IMR-90 (cell line): ENCODE results near the gene NDUFAF2. TPM values are rescaled to one million over a fixed set of nuclear protein-coding genes. Genes with fewer than 3 reads are reported as not detected.

Experiments used
- ATAC-seq: fragments of 200-7000 bp; cut with Tn5 transposase; 2 replicates; pipeline ENCODE4 v1.9.1; 2020; ENCODE audit warnings: low read depth, mild to moderate bottlenecking, moderate library complexity
- BruUV-seq: library from RNA; stranded (reverse); fragments of 400-500 nt; replicated peaks from 2 replicates; lab custom pipeline; 2021; lab: Mats Ljungman, UMichigan
- CTCF ChIA-PET: fragments of 300-600 bp; formaldehyde crosslinking; extraction: SDS; loops from one replicate; lab custom pipeline; 2021; ENCODE audit warnings: antibody characterized with exemption; lab: Yijun Ruan, JAX
- POLR2A ChIA-PET: fragments of 300-600 bp; sonication (Branson Sonifier 250); formaldehyde crosslinking; loops from one replicate; lab custom pipeline; 2022; ENCODE audit warnings: antibody characterized with exemption; ENCODE audit not compliant: unreplicated experiment; lab: Charles Lee
- DNase-seq: peaks from one replicate; pipeline ENCODE4 v3.0.0; 2013
- H2AFZ ChIP-seq: replicated peaks from 2 replicates; pipeline ENCODE3; 2013; ENCODE audit warnings: low read length, mild to moderate bottlenecking; ENCODE audit not compliant: poor library complexity
- H2AK5ac ChIP-seq: 2 replicates; pipeline ENCODE4 v1.6.1; 2013; ENCODE audit warnings: low read depth, low read length, inconsistent platforms
- H2AK9ac ChIP-seq: replicated peaks from 2 replicates; pipeline ENCODE3; 2013; ENCODE audit warnings: mild to moderate bottlenecking, low read depth, low read length, moderate library complexity; ENCODE audit not compliant: poor library complexity
- H2BK120ac ChIP-seq: 2 replicates; pipeline ENCODE4 v1.6.1; 2013; ENCODE audit warnings: low read depth, low read length, inconsistent platforms
- H2BK15ac ChIP-seq: 3 replicates; pipeline ENCODE4 v1.6.1; 2013; ENCODE audit warnings: low read depth, low read length, inconsistent platforms
- H2BK20ac ChIP-seq: 2 replicates; pipeline ENCODE4 v1.6.1; 2013; ENCODE audit warnings: low read depth, mild to moderate bottlenecking, inconsistent platforms, low read length, moderate library complexity
- H2BK5ac ChIP-seq: 2 replicates; pipeline ENCODE4 v1.6.1; 2013; ENCODE audit warnings: mild to moderate bottlenecking, low read depth, low read length, inconsistent platforms; ENCODE audit not compliant: poor library complexity, severe bottlenecking
- H3K14ac ChIP-seq: replicated peaks from 2 replicates; pipeline ENCODE4 v1.6.1; 2013; ENCODE audit warnings: low read depth, low read length, inconsistent platforms
- H3K18ac ChIP-seq: 2 replicates; pipeline ENCODE4 v1.6.1; 2013; ENCODE audit warnings: low read depth, low read length, control low read depth
- H3K23ac ChIP-seq: 2 replicates; pipeline ENCODE4 v1.6.1; 2013; ENCODE audit warnings: low read depth, low read length, inconsistent platforms
- H3K27ac ChIP-seq: 2 replicates; pipeline ENCODE4 v1.5.1; 2013; ENCODE audit warnings: mild to moderate bottlenecking, control low read depth, low read length; ENCODE audit not compliant: insufficient read depth
- H3K27me3 ChIP-seq: 2 replicates; pipeline ENCODE4 v1.6.1; 2013; ENCODE audit warnings: low read length; ENCODE audit not compliant: control insufficient read depth, insufficient read depth
- H3K36me3 ChIP-seq: 2 replicates; pipeline ENCODE4 v1.6.1; 2013; ENCODE audit warnings: low read length, mixed read lengths; ENCODE audit not compliant: control insufficient read depth, insufficient read depth
- H3K4ac ChIP-seq: 2 replicates; pipeline ENCODE4 v1.6.1; 2013; ENCODE audit warnings: low read depth, low read length, inconsistent platforms
- H3K4me1 ChIP-seq: 2 replicates; pipeline ENCODE4 v1.6.1; 2013; ENCODE audit warnings: low read length, mixed read lengths; ENCODE audit not compliant: control insufficient read depth, insufficient read depth
- H3K4me2 ChIP-seq: 2 replicates; pipeline ENCODE4 v1.6.1; 2013; ENCODE audit warnings: low read depth, mild to moderate bottlenecking, control low read depth, low read length, moderate library complexity
- H3K4me3 ChIP-seq: 2 replicates; pipeline ENCODE4 v1.5.1; 2013; ENCODE audit warnings: low read depth, mild to moderate bottlenecking, control low read depth, low read length, moderate library complexity; ENCODE audit not compliant: insufficient read depth
- H3K56ac ChIP-seq: 2 replicates; pipeline ENCODE4 v1.6.1; 2013; ENCODE audit warnings: low read length, inconsistent platforms; ENCODE audit not compliant: insufficient read depth; ENCODE audit errors: extremely low read depth
- H3K79me1 ChIP-seq, 2 experiments: 2 replicates each; pipeline ENCODE4 v1.6.1; 2013; ENCODE audit warnings: low read length in 2 of 2, inconsistent platforms in 1 of 2, low read depth in 1 of 2
- H3K9ac ChIP-seq: 2 replicates; pipeline ENCODE4 v1.6.1; 2013; ENCODE audit warnings: low read depth, low read length, control low read depth
- H3K9me1 ChIP-seq: 2 replicates; pipeline ENCODE4 v1.6.1; 2013; ENCODE audit warnings: low read length, inconsistent platforms; ENCODE audit not compliant: insufficient read depth
- H3K9me3 ChIP-seq: 2 replicates; pipeline ENCODE4 v1.6.1; 2013; ENCODE audit warnings: low read length; ENCODE audit not compliant: control insufficient read depth, insufficient read depth
- H4K20me1 ChIP-seq: 2 replicates; pipeline ENCODE4 v1.6.1; 2013; ENCODE audit warnings: low read length, inconsistent platforms; ENCODE audit not compliant: insufficient read depth
- H4K5ac ChIP-seq: 2 replicates; pipeline ENCODE4 v1.6.1; 2013; ENCODE audit warnings: mild to moderate bottlenecking, low read depth, low read length, control low read depth
- H4K8ac ChIP-seq, 2 experiments: 2 replicates each; pipeline ENCODE4 v1.6.1; 2013; ENCODE audit warnings: low read depth in 2 of 2, low read length in 2 of 2, control low read depth in 1 of 2, inconsistent platforms in 1 of 2
- H4K91ac ChIP-seq: 2 replicates; pipeline ENCODE4 v1.6.1; 2013; ENCODE audit warnings: low read depth, low read length, inconsistent platforms; ENCODE audit not compliant: insufficient read depth
- BHLHE40 ChIP-seq: fragments of 150-350 bp; IDR thresholded peaks from 2 replicates; pipeline ENCODE4 v1.6.1; 2016; ENCODE audit warnings: mild to moderate bottlenecking, low read depth, low read length
- CEBPB ChIP-seq: IDR thresholded peaks from 2 replicates; pipeline ENCODE4 v1.6.1; 2012; ENCODE audit warnings: low read depth, low read length, improper control_type of control experiment
- CHD1 ChIP-seq: IDR thresholded peaks from 2 replicates; pipeline ENCODE4 v1.6.1; 2012; ENCODE audit warnings: low read depth, low read length, improper control_type of control experiment
- FOS ChIP-seq: fragments of 150-350 bp; IDR thresholded peaks from 2 replicates; pipeline ENCODE4 v1.6.1; 2016; ENCODE audit warnings: low read depth, low read length
- MAFK ChIP-seq: IDR thresholded peaks from 2 replicates; pipeline ENCODE4 v1.6.1; 2012; ENCODE audit warnings: low read depth, low read length, improper control_type of control experiment
- MXI1 ChIP-seq: IDR thresholded peaks from 2 replicates; pipeline ENCODE4 v1.6.1; 2012; ENCODE audit warnings: low read depth, mild to moderate bottlenecking, low read length, moderate library complexity, borderline replicate concordance
- NFE2L2 ChIP-seq: fragments of 150-350 bp; IDR thresholded peaks from 2 replicates; pipeline ENCODE4 v1.6.1; 2016; ENCODE audit warnings: low read depth, mild to moderate bottlenecking, low read length
- POLR2A ChIP-seq: IDR thresholded peaks from 2 replicates; pipeline ENCODE4 v1.6.1; 2012; ENCODE audit warnings: mild to moderate bottlenecking, low read depth, low read length
- RAD21 ChIP-seq: IDR thresholded peaks from 2 replicates; pipeline ENCODE4 v1.6.1; 2012; ENCODE audit warnings: low read length, improper control_type of control experiment
- RCOR1 ChIP-seq: IDR thresholded peaks from 2 replicates; pipeline ENCODE4 v1.6.1; 2012; ENCODE audit warnings: mild to moderate bottlenecking, low read length, improper control_type of control experiment; ENCODE audit not compliant: insufficient replicate concordance
- RFX5 ChIP-seq: IDR thresholded peaks from 2 replicates; pipeline ENCODE4 v1.8.0; 2012; ENCODE audit warnings: low read depth, mild to moderate bottlenecking, low read length, moderate library complexity
- SMC3 ChIP-seq: fragments of 150-350 bp; IDR thresholded peaks from 2 replicates; pipeline ENCODE4 v1.6.1; 2016; ENCODE audit warnings: low read depth, mild to moderate bottlenecking, antibody characterized with exemption, low read length, moderate library complexity
- WGBS, 2 experiments: methylation state at CpG; one replicate each; pipeline versions ENCODE4 v1.1.5 to v1.1.7; 2013; ENCODE audit warnings: missing lambda C conversion rate in 2 of 2; ENCODE audit not compliant: insufficient read length in 1 of 2; ENCODE audit errors: extremely low coverage in 2 of 2; 5-methylcytosine and 5-hydroxymethylcytosine counted together
- dilution Hi-C: fragments of 300-500 bp; cut with HindIII; formaldehyde crosslinking; loops from one replicate; pipeline ENCODE4 v1.14.3; 2018; ENCODE audit warnings: low sequenced_read_pairs; ENCODE audit not compliant: unreplicated experiment
- in situ Hi-C: fragments of 300-500 bp; cut with MboI; formaldehyde crosslinking; loops from 3 replicates; pipeline ENCODE4 v1.14.3; 2019; ENCODE audit warnings: low sequenced_read_pairs, inconsistent platforms, mixed read lengths
- intact Hi-C: fragments of 100-400 bp; cut with micrococcal nuclease; formaldehyde crosslinking; loops from 2 replicates; pipeline ENCODE4 v1.10.0; 2022
- polyA plus RNA-seq, 3 experiments: library from polyadenylated mRNA; depleted of rRNA; stranded (reverse); fragments of >200 nt; gene quantifications; 2 replicates each; pipeline ENCODE4 v1.2.3, GENCODE V29; 2012; ENCODE audit warnings: low replicate concordance in 1 of 3
- total RNA-seq: library from RNA; depleted of rRNA; stranded (reverse); fragments of >200 nt; gene quantifications from 2 replicates; pipeline ENCODE4 v1.2.3, GENCODE V29; 2012
- TF ChIP-seq, protein P1 (sequence below): conservative IDR thresholded peaks from 2 replicates; pipeline ENCODE4 v1.5.1; 2012; ENCODE audit warnings: mild to moderate bottlenecking, low read depth, low read length, improper control_type of control experiment
- TF ChIP-seq, protein P2 (sequence below): fragments of 150-350 bp; IDR thresholded peaks from 2 replicates; pipeline ENCODE4 v1.6.1; 2017; ENCODE audit warnings: mild to moderate bottlenecking, antibody characterized with exemption, low read length, low read depth

Gene NDUFAF2
- total and polyA plus RNA-seq, 2 of the 4 experiments (the other 2 are of a cell fraction) = 11.8 to 24.7 TPM

DNA sequence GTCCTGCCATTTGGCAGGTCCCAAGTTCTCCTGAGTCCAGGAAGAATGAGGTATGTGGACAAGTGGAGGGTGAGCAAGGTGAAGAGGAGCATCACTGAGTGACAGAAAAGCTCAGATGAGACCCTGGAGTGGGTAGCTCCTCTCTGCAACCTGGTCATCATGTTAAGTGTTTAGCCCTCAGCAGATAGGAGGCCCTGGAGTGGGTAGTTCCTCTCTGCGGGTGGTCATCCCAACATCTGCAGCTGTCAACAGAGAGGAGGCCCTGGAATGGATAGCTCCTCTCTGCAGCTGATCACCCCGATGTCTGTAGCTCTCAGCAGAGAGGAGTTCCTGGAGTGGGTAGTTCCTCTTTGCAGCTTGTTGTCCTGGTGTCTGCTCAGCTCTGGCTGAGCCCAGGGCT, 48.4 kb downstream of the NDUFAF2 start:
- Histone ChIP-seq H3K4me3 (no peak overlapping the region), H2BK5ac (no peak overlapping the region), H3K56ac (no peak overlapping the region), H2AK5ac (no peak overlapping the region), H4K91ac (no peak overlapping the region), H3K36me3 (no peaks in the 10 kb centered on the region), H3K79me1 (peaks cover 9 to 17% of the 10 kb centered on the region in 2 experiments), H4K20me1 (peaks cover 7% of the 10 kb centered on the region; the same call in 1 of the 2 replicates), H3K9me3 (peaks cover 4% of the 10 kb centered on the region; the same call in 1 of the 2 replicates), H3K9ac (no peak overlapping the region), H2BK20ac (no peak overlapping the region), H3K9me1 (0 out of 2 replicates have a peak, but pooled peaks cover 5% of the 10 kb centered on the region), H3K27ac (no peak overlapping the region), H3K18ac (no peak overlapping the region), H3K4ac (no peak overlapping the region), H3K27me3 (no peaks in the 10 kb centered on the region), H3K4me2 (no peak overlapping the region), H2BK15ac (no peak overlapping the region), H4K5ac (no peak overlapping the region), H2AFZ (no peak overlapping the region), H4K8ac (no peak overlapping the region), H2BK120ac (no peak overlapping the region), H3K14ac (no peak overlapping the region), H3K4me1 (no peaks in the 10 kb centered on the region), H2AK9ac (no peak overlapping the region), H3K23ac (no peak overlapping the region)
- intact Hi-C loops = no loop called here
- WGBS, 2 experiments = no CpG with 5 or more reads among the region's 2 CpGs
- ChIA-PET POLR2A (no interaction called here), CTCF (no interaction called here)
- TF ChIP-seq POLR2A (no peak), RCOR1 (no peak), SMC3 (no peak), CHD1 (no peak), BHLHE40 (no peak), MAFK (no peak), MXI1 (no peak), RAD21 (no peak), CEBPB (no peak), FOS (no peak), NFE2L2 (no peak), RFX5 (no peak)
- TF ChIP-seq, protein P1, sequence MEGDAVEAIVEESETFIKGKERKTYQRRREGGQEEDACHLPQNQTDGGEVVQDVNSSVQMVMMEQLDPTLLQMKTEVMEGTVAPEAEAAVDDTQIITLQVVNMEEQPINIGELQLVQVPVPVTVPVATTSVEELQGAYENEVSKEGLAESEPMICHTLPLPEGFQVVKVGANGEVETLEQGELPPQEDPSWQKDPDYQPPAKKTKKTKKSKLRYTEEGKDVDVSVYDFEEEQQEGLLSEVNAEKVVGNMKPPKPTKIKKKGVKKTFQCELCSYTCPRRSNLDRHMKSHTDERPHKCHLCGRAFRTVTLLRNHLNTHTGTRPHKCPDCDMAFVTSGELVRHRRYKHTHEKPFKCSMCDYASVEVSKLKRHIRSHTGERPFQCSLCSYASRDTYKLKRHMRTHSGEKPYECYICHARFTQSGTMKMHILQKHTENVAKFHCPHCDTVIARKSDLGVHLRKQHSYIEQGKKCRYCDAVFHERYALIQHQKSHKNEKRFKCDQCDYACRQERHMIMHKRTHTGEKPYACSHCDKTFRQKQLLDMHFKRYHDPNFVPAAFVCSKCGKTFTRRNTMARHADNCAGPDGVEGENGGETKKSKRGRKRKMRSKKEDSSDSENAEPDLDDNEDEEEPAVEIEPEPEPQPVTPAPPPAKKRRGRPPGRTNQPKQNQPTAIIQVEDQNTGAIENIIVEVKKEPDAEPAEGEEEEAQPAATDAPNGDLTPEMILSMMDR = no peak
- TF ChIP-seq, protein P2, sequence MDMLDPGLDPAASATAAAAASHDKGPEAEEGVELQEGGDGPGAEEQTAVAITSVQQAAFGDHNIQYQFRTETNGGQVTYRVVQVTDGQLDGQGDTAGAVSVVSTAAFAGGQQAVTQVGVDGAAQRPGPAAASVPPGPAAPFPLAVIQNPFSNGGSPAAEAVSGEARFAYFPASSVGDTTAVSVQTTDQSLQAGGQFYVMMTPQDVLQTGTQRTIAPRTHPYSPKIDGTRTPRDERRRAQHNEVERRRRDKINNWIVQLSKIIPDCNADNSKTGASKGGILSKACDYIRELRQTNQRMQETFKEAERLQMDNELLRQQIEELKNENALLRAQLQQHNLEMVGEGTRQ = no peak
- dilution Hi-C loops = no loop called here
- ATAC-seq = no peak
- no TSS peak for BruUV-seq
- no peak for DNase-seq
- in situ Hi-C loops = no loop called here
